A549 (cell line): ENCODE results near the gene TOM1L2.

Experiments used
- CTCF ChIP-seq: fragments of >200 bp; sonication (Bioruptor Twin); formaldehyde crosslinking; IDR thresholded peaks from 3 replicates; pipeline ENCODE4 v1.5.1; 2016
- KDM1A ChIP-seq: fragments of 200-600 bp; sonication (generic); IDR thresholded peaks from 2 replicates; pipeline ENCODE4 v1.6.1; 2016; ENCODE audit warnings: low read depth, mild to moderate bottlenecking
- MAX ChIP-seq: IDR thresholded peaks from 2 replicates; pipeline ENCODE4 v1.6.1; 2012
- POLR2A ChIP-seq: IDR thresholded peaks from 2 replicates; pipeline ENCODE4 v1.6.1; 2012; ENCODE audit warnings: mild to moderate bottlenecking, low read length
- RAD21 ChIP-seq, 2 experiments: fragments of >200 bp in 1 of 2; sonication (Bioruptor Twin) in 1 of 2; formaldehyde crosslinking in 1 of 2; IDR thresholded peaks in 1 of 2; conservative IDR thresholded peaks in 1 of 2; 2 replicates in 1 of 2; 3 replicates in 1 of 2; pipeline ENCODE4 v1.6.1; 2012 to 2018; ENCODE audit warnings: inconsistent platforms in 1 of 2
- REST ChIP-seq: fragments of 200-600 bp; sonication (generic); IDR thresholded peaks from 2 replicates; pipeline ENCODE4 v1.6.1; 2016; ENCODE audit warnings: antibody characterized with exemption, mild to moderate bottlenecking, moderate library complexity
- RNF2 ChIP-seq: fragments of 200-600 bp; sonication (generic); IDR thresholded peaks from 2 replicates; pipeline ENCODE4 v1.6.1; 2016; ENCODE audit warnings: low read depth, mild to moderate bottlenecking, antibody characterized with exemption, moderate library complexity, borderline replicate concordance

GRCh38 chr17:17804007-17804406, 168.2 kb downstream of the TOM1L2 start:
- TF ChIP-seq CTCF: no peak
- TF ChIP-seq RNF2: no peak
- TF ChIP-seq MAX: no peak
- no peak for TF ChIP-seq POLR2A
- TF ChIP-seq REST: no peak
- no peak for TF ChIP-seq KDM1A
- TF ChIP-seq RAD21 (conservative IDR thresholded peaks at IDR 0.05 in 1 of 2, IDR thresholded peaks at IDR 0.05 in 1 of 2): no peak
